GM23248 (cell line): ENCODE measurements around the gene CD6. TPM values are rescaled to one million over a fixed set of nuclear protein-coding genes. Genes with fewer than 3 reads are reported as not detected.

Experiments used
- DNase-seq: peaks from one replicate; pipeline ENCODE4 v3.0.0-alpha.2; 2015
- H2AFZ ChIP-seq: fragments of 200-600 bp; sonication (generic); 2 replicates; pipeline ENCODE4 v1.6.1; 2016; ENCODE audit warnings: antibody characterized with exemption
- H3F3A ChIP-seq: fragments of 200-600 bp; sonication (generic); 2 replicates; pipeline ENCODE4 v1.6.1; 2016; ENCODE audit warnings: mild to moderate bottlenecking, antibody characterized with exemption, mixed run types; ENCODE audit not compliant: insufficient read depth
- H3K27ac ChIP-seq: fragments of 200-600 bp; sonication (generic); 2 replicates; pipeline ENCODE4 v1.5.1; 2016; ENCODE audit warnings: mild to moderate bottlenecking
- H3K27me3 ChIP-seq: fragments of 200-600 bp; sonication (generic); replicated peaks from 2 replicates; pipeline ENCODE4 v1.6.1; 2016; ENCODE audit warnings: mild to moderate bottlenecking; ENCODE audit not compliant: insufficient read depth
- H3K36me3 ChIP-seq: fragments of 200-600 bp; sonication (generic); 2 replicates; pipeline ENCODE4 v1.6.1; 2016; ENCODE audit warnings: low read depth, mild to moderate bottlenecking
- H3K4me1 ChIP-seq: fragments of 200-600 bp; sonication (generic); 2 replicates; pipeline ENCODE4 v1.6.1; 2016; ENCODE audit warnings: mild to moderate bottlenecking; ENCODE audit not compliant: insufficient read depth
- H3K4me2 ChIP-seq: fragments of 200-600 bp; sonication (generic); one replicate; pipeline ENCODE4 v1.6.1; 2016; ENCODE audit warnings: mild to moderate bottlenecking; ENCODE audit not compliant: unreplicated experiment
- H3K4me3 ChIP-seq: fragments of 200-600 bp; sonication (generic); 2 replicates; pipeline ENCODE4 v1.5.1; 2016; ENCODE audit warnings: mild to moderate bottlenecking
- H3K79me2 ChIP-seq: fragments of 200-600 bp; sonication (generic); 2 replicates; pipeline ENCODE4 v1.6.1; 2016; ENCODE audit warnings: mild to moderate bottlenecking; ENCODE audit not compliant: insufficient read depth
- H3K9ac ChIP-seq: fragments of 200-600 bp; sonication (generic); 2 replicates; pipeline ENCODE4 v1.6.1; 2016; ENCODE audit warnings: mild to moderate bottlenecking
- H3K9me2 ChIP-seq: fragments of 200-600 bp; sonication (generic); 2 replicates; pipeline ENCODE4 v1.6.1; 2016; ENCODE audit warnings: mixed run types, mild to moderate bottlenecking, moderate library complexity; ENCODE audit not compliant: insufficient read depth
- H3K9me3 ChIP-seq: fragments of 200-600 bp; sonication (generic); one replicate; pipeline ENCODE4 v1.6.1; 2017; ENCODE audit warnings: low read depth
- H4K20me1 ChIP-seq: fragments of 200-600 bp; sonication (generic); 2 replicates; pipeline ENCODE4 v1.6.0; 2016; ENCODE audit not compliant: insufficient read depth
- EZH2 ChIP-seq: fragments of 200-600 bp; sonication (generic); IDR thresholded peaks from 2 replicates; pipeline ENCODE4 v1.6.1; 2018; ENCODE audit warnings: antibody characterized with exemption, mild to moderate bottlenecking; ENCODE audit not compliant: insufficient read depth, poor library complexity, severe bottlenecking
- EZH2phosphoT487 ChIP-seq: fragments of 200-600 bp; sonication (generic); IDR thresholded peaks from 2 replicates; pipeline ENCODE4 v1.6.1; 2018; ENCODE audit warnings: antibody characterized with exemption, moderate library complexity, mild to moderate bottlenecking, low read depth; ENCODE audit not compliant: insufficient read depth
- WGBS, 2 experiments: methylation state at CpG; one replicate each; pipeline ENCODE4 v1.1.6; 2015 to 2017; ENCODE audit warnings: low lambda C conversion rate in 2 of 2, low coverage in 1 of 2; ENCODE audit errors: missing lambda C conversion rate in 2 of 2; 5-methylcytosine and 5-hydroxymethylcytosine counted together
- in situ Hi-C: fragments of 300-500 bp; cut with MboI; formaldehyde crosslinking; loops from 2 replicates; pipeline ENCODE4 v1.15.0; 2020
- polyA plus RNA-seq: library from polyadenylated mRNA; unstranded; fragments of >200 nt; fragmentation: Nextera tagmentation; extraction: Ambion mirVana; gene quantifications from 2 replicates; pipeline ENCODE4 v1.2.1, GENCODE V29; 2016
- total RNA-seq: library from RNA; depleted of rRNA; stranded (reverse); fragments of >200 nt; shearing (Covaris generic); gene quantifications from 2 replicates; pipeline ENCODE4 v1.2.3, GENCODE V29; 2014

Gene CD6
- total and polyA plus RNA-seq, 2 experiments from 2014 or later = not detected

DNA sequence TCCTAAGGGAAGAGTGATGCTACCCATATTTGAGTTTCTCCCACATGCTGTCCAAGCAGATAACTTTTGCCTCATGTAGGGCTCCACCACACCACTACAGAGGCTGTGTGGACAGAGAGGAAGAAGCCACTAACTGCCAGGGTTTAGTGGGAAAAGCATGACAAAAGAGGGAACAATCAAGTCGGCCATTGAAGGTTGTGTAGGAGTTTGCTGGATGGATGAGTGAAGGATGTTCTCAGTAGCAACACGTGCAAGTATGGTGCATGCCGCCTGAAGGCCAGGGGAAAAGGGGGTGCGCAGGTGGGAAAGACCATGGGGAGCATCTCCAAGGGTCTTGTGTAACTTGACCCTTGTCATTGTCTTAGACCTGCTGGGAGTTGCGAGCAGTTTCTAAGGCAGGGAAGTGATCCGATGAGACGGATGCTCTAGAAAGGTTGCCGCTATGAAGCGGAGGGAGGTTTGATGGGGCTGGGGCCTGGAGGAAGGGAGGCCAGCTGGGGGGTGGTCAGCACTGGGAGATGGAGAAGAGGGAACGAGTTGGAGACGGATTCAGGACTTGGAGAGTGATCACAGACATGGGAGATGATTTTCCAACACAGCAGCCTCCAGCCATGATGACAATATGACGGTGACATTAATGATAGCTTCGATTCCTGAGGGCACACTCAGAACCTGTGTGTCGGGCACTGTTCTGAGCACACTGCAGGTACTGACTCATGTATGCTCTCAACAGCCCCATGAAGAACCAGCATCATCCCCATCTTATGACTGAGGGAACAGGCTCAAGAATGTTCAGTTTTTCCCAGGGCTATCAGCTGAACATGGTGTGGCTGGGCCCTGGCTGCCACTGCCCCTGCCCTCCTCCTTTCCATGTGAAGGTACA is 53.7 kb downstream of the CD6 start:
- WGBS, 2 experiments = 68 to 74% methylated on average over 12 to 14 of the region's 14 CpGs
- no peak for DNase-seq
- TF ChIP-seq EZH2 (no peak), EZH2phosphoT487 (no peak)
- Histone ChIP-seq H3K4me1 (no peaks in the 10 kb centered on the region), H3K36me3 (no peaks in the 10 kb centered on the region), H3F3A (no peaks in the 10 kb centered on the region), H3K4me2 (no peak overlapping the region), H3K9ac (no peak overlapping the region), H3K9me3 (no peaks in the 10 kb centered on the region), H4K20me1 (no peaks in the 10 kb centered on the region), H2AFZ (no peak overlapping the region), H3K9me2 (no peaks in the 10 kb centered on the region), H3K27ac (no peak overlapping the region), H3K79me2 (no peaks in the 10 kb centered on the region), H3K4me3 (no peak overlapping the region), H3K27me3 (peaks cover 20% of the 10 kb centered on the region; the same call in 1 of the 2 replicates)
- in situ Hi-C loops = no loop called here

DNA sequence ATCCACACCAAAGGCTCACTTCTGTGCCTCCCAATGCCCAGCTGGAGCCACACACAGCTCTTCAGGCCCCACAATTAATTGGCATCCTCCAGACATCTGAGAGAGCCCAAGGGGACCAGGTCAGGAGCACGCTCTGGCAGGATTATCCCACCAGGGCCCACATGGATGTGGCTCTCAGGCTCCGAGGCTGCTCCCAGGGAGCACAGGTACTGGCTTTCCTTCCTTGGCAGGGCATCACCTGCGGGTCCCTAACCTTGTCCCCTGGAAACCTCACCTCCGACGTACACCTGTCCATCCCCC is 54.3 kb downstream of the CD6 start:
- H3K36me3 ChIP-seq = no peaks in the 10 kb centered on the region
- no peaks in the 10 kb centered on the region for H4K20me1 ChIP-seq
- H3K27me3 ChIP-seq = peaks cover 24% of the 10 kb centered on the region; the same call in 1 of the 2 replicates
- no peak overlapping the region for H3K9ac ChIP-seq
- no peak overlapping the region for H3K4me2 ChIP-seq
- TF ChIP-seq EZH2 = no peak
- no peak for TF ChIP-seq EZH2phosphoT487
- no peaks in the 10 kb centered on the region for H3K79me2 ChIP-seq
- H3K4me3 ChIP-seq = no peak overlapping the region
- H3K4me1 ChIP-seq = no peaks in the 10 kb centered on the region
- no peak overlapping the region for H3K27ac ChIP-seq
- H2AFZ ChIP-seq = no peak overlapping the region
- no peaks in the 10 kb centered on the region for H3K9me2 ChIP-seq
- no peaks in the 10 kb centered on the region for H3F3A ChIP-seq
- WGBS, 2 experiments = 32 to 38% methylated on average over 4 to 5 of the region's 5 CpGs
- no peak for DNase-seq
- H3K9me3 ChIP-seq = no peaks in the 10 kb centered on the region
- in situ Hi-C loops = no loop called here

DNA sequence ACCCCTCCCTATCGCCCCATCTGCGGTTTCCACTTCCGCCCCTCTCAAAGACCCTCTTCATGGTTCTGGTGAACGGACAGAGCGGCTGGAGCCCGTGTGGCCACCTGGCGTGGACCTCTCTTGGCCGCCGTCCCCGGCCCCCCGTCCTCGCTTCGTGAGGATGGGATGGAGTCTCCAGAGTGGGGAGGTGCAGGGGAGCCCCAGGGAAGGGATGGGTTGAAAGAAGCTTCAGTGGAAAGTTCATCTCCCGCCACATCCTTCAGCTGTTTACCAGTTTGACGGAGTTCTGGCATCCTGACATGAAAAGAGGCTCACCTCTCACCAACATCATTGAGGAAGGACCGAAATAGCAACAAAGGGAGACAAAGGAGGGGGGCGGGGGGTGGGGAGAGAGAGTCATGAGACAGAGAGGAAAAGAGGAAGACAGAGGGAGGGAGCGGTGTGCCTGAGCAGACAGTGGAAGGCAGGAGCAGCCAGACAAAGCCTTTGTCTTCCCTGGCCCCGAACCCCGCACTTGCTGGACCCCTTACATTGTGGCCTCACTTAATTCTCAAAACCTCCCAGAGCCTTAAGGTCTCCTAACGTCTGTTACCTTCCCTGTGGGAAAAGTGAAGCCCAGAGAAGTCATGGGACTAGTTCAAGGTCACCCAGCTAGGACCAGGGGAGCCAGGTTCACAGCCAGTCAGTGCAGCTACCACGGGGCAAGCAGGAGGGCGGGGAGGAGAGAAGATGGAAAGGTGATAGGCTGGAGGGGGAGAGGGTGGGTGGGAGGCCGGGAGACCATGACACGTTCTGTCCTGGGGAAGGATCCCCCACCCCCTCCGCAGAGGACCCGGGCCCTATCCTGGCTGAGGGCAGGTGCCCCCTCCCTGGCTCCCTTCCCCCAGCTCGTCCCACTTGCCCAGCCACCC is 54.9 kb downstream of the CD6 start:
- Histone ChIP-seq H3F3A (no peaks in the 10 kb centered on the region), H4K20me1 (no peaks in the 10 kb centered on the region), H3K4me2 (no peak overlapping the region), H3K9me3 (no peaks in the 10 kb centered on the region), H3K36me3 (no peaks in the 10 kb centered on the region), H3K9me2 (no peaks in the 10 kb centered on the region), H3K27me3 (peaks cover 24% of the 10 kb centered on the region; the same call in 1 of the 2 replicates), H3K27ac (no peak overlapping the region), H2AFZ (no peak overlapping the region), H3K79me2 (no peaks in the 10 kb centered on the region), H3K4me3 (no peak overlapping the region), H3K4me1 (no peaks in the 10 kb centered on the region), H3K9ac (no peak overlapping the region)
- TF ChIP-seq EZH2phosphoT487 (no peak), EZH2 (no peak)
- DNase-seq = no peak
- 52 to 55% methylated on average over 14 to 27 of the region's 28 CpGs for WGBS, 2 experiments
- in situ Hi-C loops = no loop called here

DNA sequence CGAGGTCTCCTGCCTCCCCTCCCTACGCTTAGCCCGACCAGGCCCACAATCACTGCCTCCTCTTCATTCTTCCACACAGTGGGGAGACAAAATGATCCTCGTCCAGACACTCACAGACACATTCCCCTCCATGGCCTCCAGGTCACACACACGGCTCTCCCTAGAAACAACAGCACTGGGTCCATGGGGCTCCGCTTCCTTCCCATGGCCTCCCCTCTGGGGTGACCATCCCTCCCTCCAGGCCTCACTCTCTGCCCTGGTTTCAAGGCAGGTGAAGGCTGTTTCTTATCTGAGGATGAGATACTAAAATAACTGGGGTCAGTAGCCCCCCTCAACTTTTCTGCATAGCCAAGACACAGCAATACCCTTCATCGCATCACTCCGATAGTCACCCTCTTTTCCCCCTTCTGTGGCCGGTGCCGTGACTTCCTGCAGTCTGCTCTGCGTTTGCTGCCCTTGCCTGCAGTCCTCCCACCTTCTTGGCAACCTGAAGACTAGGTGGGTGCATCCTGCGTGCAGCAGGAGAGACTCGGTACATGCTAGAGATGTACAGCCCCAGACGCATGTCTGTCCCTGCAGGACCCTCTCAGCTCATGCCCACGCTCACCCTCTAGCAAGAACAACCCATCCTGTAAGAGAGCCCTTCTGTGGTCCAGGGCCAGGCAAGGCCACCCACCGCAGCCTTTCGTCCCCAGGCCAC is 55.8 kb downstream of the CD6 start:
- no peak overlapping the region for H3K9ac ChIP-seq
- peaks cover 24% of the 10 kb centered on the region; the same call in 1 of the 2 replicates for H3K27me3 ChIP-seq
- H3K27ac ChIP-seq = no peak overlapping the region
- H3K4me1 ChIP-seq = no peaks in the 10 kb centered on the region
- H3K9me2 ChIP-seq = no peaks in the 10 kb centered on the region
- no peaks in the 10 kb centered on the region for H3K79me2 ChIP-seq
- H4K20me1 ChIP-seq = no peaks in the 10 kb centered on the region
- no peaks in the 10 kb centered on the region for H3K9me3 ChIP-seq
- WGBS, 2 experiments = 53 to 55% methylated on average over 17 of the region's 17 CpGs
- no peak overlapping the region for H3K4me3 ChIP-seq
- no peaks in the 10 kb centered on the region for H3K36me3 ChIP-seq
- no peak overlapping the region for H3K4me2 ChIP-seq
- TF ChIP-seq EZH2 = no peak
- no peak for TF ChIP-seq EZH2phosphoT487
- H3F3A ChIP-seq = no peaks in the 10 kb centered on the region
- in situ Hi-C loops = no loop called here
- no peak for DNase-seq
- H2AFZ ChIP-seq = no peak overlapping the region
